ENCODE data around the gene LCK. TPM values are rescaled to one million over a fixed set of nuclear protein-coding genes. Genes with fewer than 3 reads are reported as not detected.
A peak's percentile ranks its signal among the peaks of the same experiment; 100 is the strongest.

The LCK gene
- total and polyA plus RNA-seq, 9 of the 15 experiments (the other 6 are each of a cell fraction or from before 2014, with no cell fraction given): 0.04 to 0.47 (median 0.13) TPM; not detected in 6

DNA sequence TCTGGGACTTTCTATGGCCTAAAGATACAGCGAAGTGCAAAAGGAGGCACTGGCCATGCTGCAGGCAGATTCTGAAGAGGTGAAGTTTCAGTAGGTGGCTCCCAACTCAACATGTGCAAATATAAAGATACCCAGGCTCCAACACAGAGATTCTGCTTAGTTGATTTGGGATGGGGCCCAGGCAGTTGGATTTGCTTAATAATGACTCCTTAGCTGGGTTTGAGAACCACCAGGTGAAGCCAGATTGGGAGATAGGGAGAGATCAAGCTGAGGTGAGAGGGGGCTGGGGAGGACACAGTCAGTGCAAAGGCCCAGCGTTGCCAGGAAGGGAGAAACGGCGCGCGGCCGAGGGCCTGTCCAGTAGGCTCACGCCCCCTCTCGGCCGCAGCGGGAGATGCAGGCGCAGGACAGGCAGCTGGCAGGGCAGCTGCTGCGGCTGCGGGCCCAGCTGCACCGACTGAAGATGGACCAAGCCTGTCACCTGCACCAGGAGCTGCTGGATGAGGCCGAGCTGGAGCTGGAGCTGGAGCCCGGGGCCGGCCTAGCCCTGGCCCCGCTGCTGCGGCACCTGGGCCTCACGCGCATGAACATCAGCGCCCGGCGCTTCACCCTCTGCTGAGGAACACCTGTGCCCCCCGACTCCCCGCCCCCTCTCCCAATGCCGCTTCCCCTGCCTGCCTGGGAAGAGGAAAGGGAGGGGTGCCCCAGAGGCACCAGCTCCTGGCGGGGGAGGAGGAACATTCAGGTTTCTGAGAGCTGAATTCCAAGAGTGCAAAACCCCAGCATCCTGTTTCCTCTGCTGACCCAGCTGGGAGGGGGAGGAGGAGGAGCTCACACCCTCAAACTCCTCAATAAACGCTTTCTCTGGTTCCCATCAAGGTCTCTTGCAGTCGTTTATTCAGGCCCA lies 2.8 kb upstream of the LCK start (continued):
- TF ChIP-seq HDAC8 (tag; IDR thresholded peaks at IDR 0.05): 0 out of 2 replicates have a peak, but pooled peaks have one; percentile 49
- peak; percentile 58 for TF ChIP-seq SMAD4 (CRISPR knock-in tag; conservative IDR thresholded peaks at IDR 0.05)
- no peak for TF ChIP-seq POLR3A (IDR thresholded peaks at IDR 0.05; ENCODE audit: borderline replicate concordance, extremely low read depth, insufficient read depth, insufficient read length)
- TF ChIP-seq KDM4B (IDR thresholded peaks at IDR 0.05; ENCODE audit: borderline replicate concordance in 2 of 2, low read depth in 1 of 2): peak in 1 of 2 experiments; percentile 36; a peak in 1 of 4 replicates
- TF ChIP-seq, protein P1, sequence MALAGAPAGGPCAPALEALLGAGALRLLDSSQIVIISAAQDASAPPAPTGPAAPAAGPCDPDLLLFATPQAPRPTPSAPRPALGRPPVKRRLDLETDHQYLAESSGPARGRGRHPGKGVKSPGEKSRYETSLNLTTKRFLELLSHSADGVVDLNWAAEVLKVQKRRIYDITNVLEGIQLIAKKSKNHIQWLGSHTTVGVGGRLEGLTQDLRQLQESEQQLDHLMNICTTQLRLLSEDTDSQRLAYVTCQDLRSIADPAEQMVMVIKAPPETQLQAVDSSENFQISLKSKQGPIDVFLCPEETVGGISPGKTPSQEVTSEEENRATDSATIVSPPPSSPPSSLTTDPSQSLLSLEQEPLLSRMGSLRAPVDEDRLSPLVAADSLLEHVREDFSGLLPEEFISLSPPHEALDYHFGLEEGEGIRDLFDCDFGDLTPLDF (CRISPR knock-in tag; IDR thresholded peaks at IDR 0.05): peak; percentile 62; the same call in 1 of the 2 replicates
- no peak for TF ChIP-seq SREBF1 (IDR thresholded peaks at IDR 0.05; ENCODE audit: borderline replicate concordance, low read depth, low read length)
- peak; percentile 82 for TF ChIP-seq MYC (IDR thresholded peaks at IDR 0.05; ENCODE audit: low read depth, low read length)
- no peak for TF ChIP-seq MYC (CRISPR knock-in tag; IDR thresholded peaks at IDR 0.05; ENCODE audit: borderline replicate concordance, low read depth)
- TF ChIP-seq, protein P2, sequence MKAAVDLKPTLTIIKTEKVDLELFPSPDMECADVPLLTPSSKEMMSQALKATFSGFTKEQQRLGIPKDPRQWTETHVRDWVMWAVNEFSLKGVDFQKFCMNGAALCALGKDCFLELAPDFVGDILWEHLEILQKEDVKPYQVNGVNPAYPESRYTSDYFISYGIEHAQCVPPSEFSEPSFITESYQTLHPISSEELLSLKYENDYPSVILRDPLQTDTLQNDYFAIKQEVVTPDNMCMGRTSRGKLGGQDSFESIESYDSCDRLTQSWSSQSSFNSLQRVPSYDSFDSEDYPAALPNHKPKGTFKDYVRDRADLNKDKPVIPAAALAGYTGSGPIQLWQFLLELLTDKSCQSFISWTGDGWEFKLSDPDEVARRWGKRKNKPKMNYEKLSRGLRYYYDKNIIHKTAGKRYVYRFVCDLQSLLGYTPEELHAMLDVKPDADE (conservative IDR thresholded peaks at IDR 0.05; ENCODE audit: control insufficient read depth, low read depth, low read length): peak; percentile 63; the same call in 1 of the 2 replicates
- TF ChIP-seq ZNF24 (IDR thresholded peaks at IDR 0.05): peak; percentile 72
- TF ChIP-seq GABPA (tag; conservative IDR thresholded peaks at IDR 0.05; ENCODE audit: low read depth): no peak
- TF ChIP-seq NRF1 (conservative IDR thresholded peaks at IDR 0.05 in 1 of 2, IDR thresholded peaks at IDR 0.05 in 1 of 2): peak; percentile 65 to 73
- peak; percentile 95 for TF ChIP-seq RB1 (IDR thresholded peaks at IDR 0.05; ENCODE audit: low read depth)
- peak; percentile 59 for TF ChIP-seq HMGN3 (IDR thresholded peaks at IDR 0.05; ENCODE audit: borderline replicate concordance, extremely low read depth, insufficient read length, low read depth, low read length)
- TF ChIP-seq TEAD4 (IDR thresholded peaks at IDR 0.05; ENCODE audit: low read length): peak; percentile 30; the same call in 1 of the 2 replicates
- no peak for TF ChIP-seq TEAD4 (CRISPR knock-in tag; IDR thresholded peaks at IDR 0.05; ENCODE audit: borderline replicate concordance)
- TF ChIP-seq BMI1 (IDR thresholded peaks at IDR 0.05; ENCODE audit: low read length): no peak
- TF ChIP-seq, protein P3, sequence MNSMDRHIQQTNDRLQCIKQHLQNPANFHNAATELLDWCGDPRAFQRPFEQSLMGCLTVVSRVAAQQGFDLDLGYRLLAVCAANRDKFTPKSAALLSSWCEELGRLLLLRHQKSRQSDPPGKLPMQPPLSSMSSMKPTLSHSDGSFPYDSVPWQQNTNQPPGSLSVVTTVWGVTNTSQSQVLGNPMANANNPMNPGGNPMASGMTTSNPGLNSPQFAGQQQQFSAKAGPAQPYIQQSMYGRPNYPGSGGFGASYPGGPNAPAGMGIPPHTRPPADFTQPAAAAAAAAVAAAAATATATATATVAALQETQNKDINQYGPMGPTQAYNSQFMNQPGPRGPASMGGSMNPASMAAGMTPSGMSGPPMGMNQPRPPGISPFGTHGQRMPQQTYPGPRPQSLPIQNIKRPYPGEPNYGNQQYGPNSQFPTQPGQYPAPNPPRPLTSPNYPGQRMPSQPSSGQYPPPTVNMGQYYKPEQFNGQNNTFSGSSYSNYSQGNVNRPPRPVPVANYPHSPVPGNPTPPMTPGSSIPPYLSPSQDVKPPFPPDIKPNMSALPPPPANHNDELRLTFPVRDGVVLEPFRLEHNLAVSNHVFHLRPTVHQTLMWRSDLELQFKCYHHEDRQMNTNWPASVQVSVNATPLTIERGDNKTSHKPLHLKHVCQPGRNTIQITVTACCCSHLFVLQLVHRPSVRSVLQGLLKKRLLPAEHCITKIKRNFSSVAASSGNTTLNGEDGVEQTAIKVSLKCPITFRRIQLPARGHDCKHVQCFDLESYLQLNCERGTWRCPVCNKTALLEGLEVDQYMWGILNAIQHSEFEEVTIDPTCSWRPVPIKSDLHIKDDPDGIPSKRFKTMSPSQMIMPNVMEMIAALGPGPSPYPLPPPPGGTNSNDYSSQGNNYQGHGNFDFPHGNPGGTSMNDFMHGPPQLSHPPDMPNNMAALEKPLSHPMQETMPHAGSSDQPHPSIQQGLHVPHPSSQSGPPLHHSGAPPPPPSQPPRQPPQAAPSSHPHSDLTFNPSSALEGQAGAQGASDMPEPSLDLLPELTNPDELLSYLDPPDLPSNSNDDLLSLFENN (IDR thresholded peaks at IDR 0.05; ENCODE audit: low read depth in 2 of 2, low read length in 2 of 2): peak in 1 of 2 experiments; percentile 44; a peak in 1 of 4 replicates
- TF ChIP-seq TOE1 (IDR thresholded peaks at IDR 0.05; ENCODE audit: borderline replicate concordance): peak; percentile 55; the same call in 1 of the 2 replicates
- TF ChIP-seq TOE1 (CRISPR knock-in tag; IDR thresholded peaks at IDR 0.05; ENCODE audit: borderline replicate concordance, low read depth): no peak
- TF ChIP-seq DACH1 (IDR thresholded peaks at IDR 0.05; ENCODE audit: partially characterized antibody): peak; percentile 72

All from K562 (cell line).